SK-N-MC (cell line): ENCODE data around the gene RGSL1.
"Not testable (repeated sequence)": the region's sequence is repeated elsewhere in the genome, so short reads cannot be mapped to it uniquely, and the experiment has no call there.

Source experiments
- DNase-seq: peaks from one replicate; pipeline ENCODE4 v3.0.0-alpha.2; 2011; ENCODE audit warnings: low read depth, low spot score
- H3K27ac ChIP-seq: fragments of 200-600 bp; sonication (generic); 2 replicates; pipeline ENCODE4 v1.5.1; 2016; ENCODE audit warnings: mixed run types
- H3K36me3 ChIP-seq: fragments of 200-600 bp; sonication (generic); 2 replicates; pipeline ENCODE4 v1.6.1; 2017; ENCODE audit warnings: antibody characterized with exemption, low read length, mixed read lengths; ENCODE audit not compliant: insufficient read depth
- H3K4me3 ChIP-seq: fragments of 200-600 bp; sonication (generic); 2 replicates; pipeline ENCODE4 v1.5.1; 2016
- H3K9ac ChIP-seq: fragments of 200-600 bp; sonication (generic); 2 replicates; pipeline ENCODE4 v1.8.0; 2017; ENCODE audit warnings: mixed run types, mixed read lengths; ENCODE audit not compliant: insufficient read length
- H3K9me3 ChIP-seq: fragments of 200-600 bp; sonication (generic); 2 replicates; pipeline ENCODE4 v1.6.1; 2017; ENCODE audit warnings: low read depth, mild to moderate bottlenecking, antibody characterized with exemption, low read length, moderate library complexity, mixed read lengths
- EZH2 ChIP-seq: fragments of 200-600 bp; sonication (generic); IDR thresholded peaks from one replicate; pipeline ENCODE4 v1.6.1; 2017; ENCODE audit warnings: antibody characterized with exemption
- FOXP2 ChIP-seq: optimal IDR thresholded peaks from 2 replicates; pipeline ENCODE3; 2011; ENCODE audit warnings: mild to moderate bottlenecking, moderate library complexity; ENCODE audit not compliant: insufficient read depth; ENCODE audit errors: extremely low read length, control extremely low read depth
- POLR2AphosphoS5 ChIP-seq: IDR thresholded peaks from 2 replicates; pipeline ENCODE4 v1.6.1; 2012; ENCODE audit warnings: mild to moderate bottlenecking, low read depth, low read length, borderline replicate concordance

The RGSL1 gene

DNA sequence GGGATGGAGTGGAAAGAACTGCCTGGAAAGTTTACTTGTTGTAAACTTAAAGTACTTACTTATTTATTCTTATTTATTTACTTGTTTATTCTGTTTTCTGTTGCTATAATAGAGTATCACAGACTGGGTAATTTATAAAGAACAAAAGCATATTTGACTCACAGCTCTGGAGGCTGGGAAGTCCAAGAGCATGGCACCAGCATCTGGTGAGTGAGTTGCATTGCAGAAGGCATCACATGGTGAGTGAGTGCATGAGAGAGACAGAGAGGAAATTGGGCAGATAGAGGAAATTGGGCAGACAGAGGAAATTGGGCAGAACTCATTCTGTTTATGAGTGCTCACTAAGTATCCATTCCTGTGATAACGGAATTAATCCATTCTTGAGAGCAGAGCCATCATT is 11.6 kb upstream of the RGSL1 start:
- no peak for DNase-seq
- H3K36me3 ChIP-seq, result no peaks in the 10 kb centered on the region
- no peak overlapping the region for H3K4me3 ChIP-seq
- H3K9me3 ChIP-seq, result no peaks in the 10 kb centered on the region
- no peak overlapping the region for H3K27ac ChIP-seq
- TF ChIP-seq FOXP2 (no peak), POLR2AphosphoS5 (no peak), EZH2 (no peak)
- no peak overlapping the region for H3K9ac ChIP-seq

DNA sequence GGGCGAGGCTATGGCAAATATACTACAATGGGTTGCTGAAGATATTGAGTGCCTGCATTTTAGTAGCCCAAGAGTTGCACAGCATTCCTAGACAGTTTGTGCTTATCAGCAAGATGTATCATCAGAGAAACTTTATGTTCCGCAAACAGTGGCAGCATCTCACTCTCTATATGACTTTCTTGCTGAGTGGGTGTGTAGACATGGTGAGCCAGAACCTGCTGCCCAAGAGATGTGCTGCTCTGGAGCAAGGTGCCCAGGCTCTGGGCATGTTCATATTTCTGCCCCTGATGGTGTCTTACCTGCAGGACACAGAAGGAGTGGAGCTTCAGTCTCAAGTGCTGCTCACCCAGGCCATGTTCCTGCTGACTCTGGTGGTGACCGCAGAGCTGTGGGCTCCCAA is 8.2 kb upstream of the RGSL1 start:
- H3K9ac ChIP-seq, result no peak overlapping the region
- TF ChIP-seq EZH2 (no peak), POLR2AphosphoS5 (no peak), FOXP2 (no peak)

DNA sequence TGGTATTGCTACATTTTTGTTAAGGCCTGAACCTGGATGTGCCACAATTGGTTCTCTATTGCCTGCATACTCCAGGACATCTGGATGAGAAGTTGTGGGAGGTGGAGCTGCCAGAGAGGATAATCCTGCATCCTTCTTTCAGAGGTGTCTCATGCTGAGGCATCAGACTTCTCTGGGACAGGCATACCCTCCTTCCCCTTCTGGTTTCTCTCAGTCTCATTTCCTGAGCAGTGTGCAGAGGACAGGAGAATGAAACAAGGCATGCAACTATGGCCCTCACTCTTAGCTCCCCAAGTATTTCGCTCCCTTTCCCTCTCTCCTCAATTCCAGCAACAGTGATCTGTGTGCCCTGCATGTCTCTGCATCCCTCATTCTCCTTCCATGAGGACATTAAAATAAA is 7.6 kb upstream of the RGSL1 start:
- no peaks in the 10 kb centered on the region for H3K36me3 ChIP-seq

More for the DNA sequence above, 8.2 kb upstream of the RGSL1 start:
- no peak overlapping the region for H3K4me3 ChIP-seq
- H3K9me3 ChIP-seq, result no peaks in the 10 kb centered on the region
- H3K27ac ChIP-seq, result no peak overlapping the region
- no peaks in the 10 kb centered on the region for H3K36me3 ChIP-seq
- DNase-seq, result no peak

GRCh38 chr1:182444497-182444896 is 5.4 kb upstream of the RGSL1 start:
- Histone ChIP-seq H3K9ac (no peak overlapping the region), H3K4me3 (no peak overlapping the region), H3K9me3 (no peaks in the 10 kb centered on the region), H3K36me3 (no peaks in the 10 kb centered on the region), H3K27ac (no peak overlapping the region)
- TF ChIP-seq FOXP2 (no peak), EZH2 (no peak), POLR2AphosphoS5 (no peak)
- no peak for DNase-seq

More for the DNA sequence above, 7.6 kb upstream of the RGSL1 start:
- Histone ChIP-seq H3K27ac (no peak overlapping the region), H3K4me3 (no peak overlapping the region), H3K9me3 (no peaks in the 10 kb centered on the region), H3K9ac (no peak overlapping the region)
- no peak for TF ChIP-seq EZH2
- no peak for TF ChIP-seq POLR2AphosphoS5
- TF ChIP-seq FOXP2, result no peak
- DNase-seq, result no peak

- TF ChIP-seq FOXP2, result no peak
- no peak for TF ChIP-seq POLR2AphosphoS5
- Histone ChIP-seq H3K36me3 (no peaks in the 10 kb centered on the region), H3K9me3 (no peaks in the 10 kb centered on the region), H3K4me3 (no peak overlapping the region), H3K9ac (no peak overlapping the region), H3K27ac (no peak overlapping the region)
- no peak for DNase-seq
These were observed 3.8 kb upstream of the RGSL1 start for GRCh38 chr1:182446033-182446669.

GRCh38 chr1:182447124-182447523 is 2.8 kb upstream of the RGSL1 start:
- not testable (repeated sequence) for H3K9ac ChIP-seq, H3K27ac ChIP-seq, DNase-seq, H3K9me3 ChIP-seq, H3K36me3 ChIP-seq, H3K4me3 ChIP-seq

DNA sequence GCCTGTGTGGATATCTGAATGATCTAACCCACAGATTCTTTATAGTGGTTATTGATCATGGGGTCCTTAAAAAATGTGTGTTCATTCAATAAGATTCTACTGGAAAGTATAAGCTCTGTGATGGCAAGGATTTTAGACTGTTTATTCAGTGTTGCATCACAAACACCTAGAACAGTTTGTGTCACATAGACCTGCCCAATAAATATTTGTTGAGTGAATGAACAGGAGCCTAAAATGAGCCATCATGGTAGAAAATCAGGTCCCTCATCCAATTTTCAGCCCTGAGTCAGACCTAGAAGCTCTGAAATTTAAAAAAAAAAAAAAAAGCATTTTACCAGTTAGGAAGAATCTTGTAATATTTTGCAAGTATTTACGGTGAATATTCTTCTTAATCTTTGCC is 2.3 kb upstream of the RGSL1 start:
- TF ChIP-seq EZH2 (no peak), POLR2AphosphoS5 (no peak), FOXP2 (no peak)
- no peak for DNase-seq

GRCh38 chr1:182453631-182454030 is 3.7 kb downstream of the RGSL1 start:
- Histone ChIP-seq H3K9me3 (no peaks in the 10 kb centered on the region), H3K4me3 (no peak overlapping the region), H3K9ac (no peak overlapping the region), H3K27ac (no peak overlapping the region), H3K36me3 (no peaks in the 10 kb centered on the region)
- DNase-seq, result no peak
- TF ChIP-seq FOXP2, result no peak
- TF ChIP-seq POLR2AphosphoS5, result no peak
- TF ChIP-seq EZH2, result no peak

More for the DNA sequence above, 2.3 kb upstream of the RGSL1 start:
- Histone ChIP-seq H3K4me3 (no peak overlapping the region), H3K27ac (no peak overlapping the region), H3K9me3 (no peaks in the 10 kb centered on the region), H3K36me3 (no peaks in the 10 kb centered on the region), H3K9ac (no peak overlapping the region)

- DNase-seq, result no peak
These were observed 7.9 kb downstream of the RGSL1 start for GRCh38 chr1:182457844-182458243.

More at GRCh38 chr1:182457844-182458243, 7.9 kb downstream of the RGSL1 start:
- TF ChIP-seq FOXP2, result no peak
- no peak for TF ChIP-seq EZH2
- no peak for TF ChIP-seq POLR2AphosphoS5
- Histone ChIP-seq H3K36me3 (no peaks in the 10 kb centered on the region), H3K4me3 (no peak overlapping the region), H3K9ac (no peak overlapping the region), H3K27ac (no peak overlapping the region), H3K9me3 (no peaks in the 10 kb centered on the region)
